A549 (cell line): ENCODE results near the gene AGPAT2. TPM values are rescaled to one million over a fixed set of nuclear protein-coding genes. Genes with fewer than 3 reads are reported as not detected.

ENCODE experiments used
- ATAC-seq, 2 experiments: fragments of 200-7000 bp in 1 of 2; fragments of >200 bp in 1 of 2; cut with Nextera tagmentation in 1 of 2; cut with Tn5 transposase in 1 of 2; 3 replicates each; pipeline versions ENCODE4 v1.8.0 to v1.9.1; 2018 to 2020; ENCODE audit warnings: mild to moderate bottlenecking in 1 of 2, moderate library complexity in 1 of 2
- CTCF ChIA-PET: fragments of 300-600 bp; sonication (Branson Sonifier 250); formaldehyde crosslinking; extraction: SDS; loops from one replicate; lab custom pipeline; 2021; ENCODE audit warnings: antibody characterized with exemption, inconsistent platforms; lab: Yijun Ruan, JAX
- POLR2A ChIA-PET: fragments of 350-600 bp; formaldehyde crosslinking; extraction: SDS; loops from one replicate; lab custom pipeline; 2021; ENCODE audit warnings: antibody characterized with exemption, inconsistent platforms; lab: Yijun Ruan, JAX
- DNase-seq, 2 experiments: peaks; one replicate each; pipeline versions ENCODE4 v3.0.0 to v3.0.0-alpha.2; 2011 to 2016; ENCODE audit warnings: low read depth in 1 of 2, low spot score in 1 of 2
- FAIRE-seq: peaks from 2 replicates; lab custom pipeline; 2011; peaks lifted over from hg19 to GRCh38; lab: Jason Lieb, UNC
- H3K27ac ChIP-seq, 2 experiments: fragments of >200 bp; sonication (Bioruptor Twin); formaldehyde crosslinking; 3 replicates each; pipeline ENCODE4 v1.5.1; 2016 to 2017
- H3K4me1 ChIP-seq: fragments of >200 bp; sonication (Bioruptor Twin); formaldehyde crosslinking; 3 replicates; pipeline ENCODE4 v1.6.1; 2016
- H3K4me2 ChIP-seq: fragments of >200 bp; sonication (Bioruptor Twin); formaldehyde crosslinking; 3 replicates; pipeline ENCODE4 v1.6.1; 2016
- H3K4me3 ChIP-seq: fragments of >200 bp; sonication (Bioruptor Twin); formaldehyde crosslinking; 3 replicates; pipeline ENCODE4 v1.5.1; 2016
- H3K9me3 ChIP-seq: fragments of >200 bp; sonication (Bioruptor Twin); formaldehyde crosslinking; 3 replicates; pipeline ENCODE4 v1.6.1; 2016
- BHLHE40 ChIP-seq: IDR thresholded peaks from 2 replicates; pipeline ENCODE4 v1.6.1; 2012; ENCODE audit warnings: low read depth, low read length, inconsistent platforms
- CBX2 ChIP-seq: fragments of 200-600 bp; sonication (generic); IDR thresholded peaks from 2 replicates; pipeline ENCODE4 v1.6.1; 2016; ENCODE audit warnings: low read depth, mild to moderate bottlenecking, borderline replicate concordance
- CBX8 ChIP-seq: fragments of 200-600 bp; sonication (generic); IDR thresholded peaks from 2 replicates; pipeline ENCODE4 v1.6.1; 2016
- CHD2 ChIP-seq: fragments of 150-350 bp; IDR thresholded peaks from 2 replicates; pipeline ENCODE4 v1.6.1; 2014; ENCODE audit warnings: low read length; ENCODE audit not compliant: partially characterized antibody
- E2F6 ChIP-seq: IDR thresholded peaks from 2 replicates; pipeline ENCODE4 v1.6.1; 2012; ENCODE audit warnings: low read depth, borderline replicate concordance
- EHF ChIP-seq: fragments of 250-450 bp; sonication (Bioruptor Pico); IDR thresholded peaks from 2 replicates; pipeline ENCODE4 v1.5.0; 2020; ENCODE audit warnings: mild to moderate bottlenecking
- ESRRA ChIP-seq: fragments of 150-350 bp; IDR thresholded peaks from 2 replicates; pipeline ENCODE4 v1.6.1; 2014; ENCODE audit warnings: mild to moderate bottlenecking, low read length, borderline replicate concordance
- HDAC2 ChIP-seq: fragments of 200-600 bp; sonication (generic); IDR thresholded peaks from 2 replicates; pipeline ENCODE4 v1.6.1; 2016
- HEYL ChIP-seq: fragments of 250-450 bp; sonication (Bioruptor Pico); IDR thresholded peaks from 2 replicates; pipeline ENCODE4 v1.8.0; 2021; ENCODE audit warnings: mild to moderate bottlenecking, moderate library complexity
- HOXB5 ChIP-seq: fragments of 250-450 bp; sonication (Bioruptor Pico); IDR thresholded peaks from 2 replicates; pipeline ENCODE4 v1.5.0; 2020; ENCODE audit warnings: mild to moderate bottlenecking, moderate library complexity
- KDM1A ChIP-seq: fragments of 200-600 bp; sonication (generic); IDR thresholded peaks from 2 replicates; pipeline ENCODE4 v1.6.1; 2016; ENCODE audit warnings: low read depth, mild to moderate bottlenecking
- MAFK ChIP-seq: fragments of 450-650 bp; IDR thresholded peaks from 2 replicates; pipeline ENCODE4 v1.6.1; 2014; ENCODE audit not compliant: partially characterized antibody
- NFE2L2 ChIP-seq: fragments of 150-350 bp; conservative IDR thresholded peaks from 2 replicates; pipeline ENCODE4 v1.6.1; 2014; ENCODE audit warnings: low read length
- NPAS2 ChIP-seq: fragments of 250-450 bp; sonication (Bioruptor Pico); IDR thresholded peaks from 2 replicates; pipeline ENCODE4 v1.8.0; 2022; ENCODE audit warnings: mild to moderate bottlenecking, moderate library complexity, borderline replicate concordance
- POLR2AphosphoS2 ChIP-seq: conservative IDR thresholded peaks from 2 replicates; pipeline ENCODE4 v1.6.1; 2012; ENCODE audit warnings: low read length, improper control_type of control experiment, inconsistent platforms
- RAD21 ChIP-seq, 2 experiments: fragments of >200 bp in 1 of 2; sonication (Bioruptor Twin) in 1 of 2; formaldehyde crosslinking in 1 of 2; IDR thresholded peaks in 1 of 2; conservative IDR thresholded peaks in 1 of 2; 2 replicates in 1 of 2; 3 replicates in 1 of 2; pipeline ENCODE4 v1.6.1; 2012 to 2018; ENCODE audit warnings: inconsistent platforms in 1 of 2
- RCOR1 ChIP-seq: fragments of 150-350 bp; IDR thresholded peaks from 2 replicates; pipeline ENCODE4 v1.6.1; 2014; ENCODE audit warnings: antibody characterized with exemption, low read length, low read depth
- RFX5 ChIP-seq: fragments of 450-650 bp; IDR thresholded peaks from 2 replicates; pipeline ENCODE4 v1.7.1; 2014; ENCODE audit warnings: antibody characterized with exemption, mild to moderate bottlenecking, moderate library complexity
- RNF2 ChIP-seq: fragments of 200-600 bp; sonication (generic); IDR thresholded peaks from 2 replicates; pipeline ENCODE4 v1.6.1; 2016; ENCODE audit warnings: low read depth, mild to moderate bottlenecking, antibody characterized with exemption, moderate library complexity, borderline replicate concordance
- TFCP2L1 ChIP-seq: fragments of 250-450 bp; sonication (Bioruptor Pico); IDR thresholded peaks from 2 replicates; pipeline ENCODE4 v1.5.0; 2021; ENCODE audit warnings: mild to moderate bottlenecking
- USF2 ChIP-seq: fragments of 450-650 bp; IDR thresholded peaks from 2 replicates; pipeline ENCODE4 v1.6.1; 2014; ENCODE audit warnings: antibody characterized with exemption
- WGBS: methylation state at CpG from one replicate; pipeline ENCODE4 v1.1.6; 2017; ENCODE audit errors: missing lambda C conversion rate; 5-methylcytosine and 5-hydroxymethylcytosine counted together
- polyA plus RNA-seq, 4 experiments: library from polyadenylated mRNA; depleted of rRNA in 3 of 4; stranded (reverse); fragments of >200 nt; fragmentation: RNase III in 1 of 4; extraction: RNeasy Plus Mini Kit Qiagen cat#74134 plus additional on column Dnase treatment in 1 of 4; gene quantifications; 2 replicates in 3 of 4; 3 replicates in 1 of 4; pipeline ENCODE4 v1.2.3, GENCODE V29; 2011 to 2017
- TF ChIP-seq, protein P1 (sequence below): fragments of >200 bp; sonication (Bioruptor Twin); formaldehyde crosslinking; IDR thresholded peaks from 3 replicates; pipeline ENCODE4 v1.5.1; 2016

AGPAT2 gene
- polyA plus RNA-seq, 2 of the 4 experiments (the other 2 are of a cell fraction), result 32.3 to 49.5 TPM

GRCh38 chr9:136674786-136675349, 12.4 kb downstream of the AGPAT2 start:
- H3K4me1 ChIP-seq, result peaks cover 37% of the 10 kb centered on the region
- H3K27ac ChIP-seq, result peak overlapping the region in 1 of 2 experiments; percentile 51; a peak in 3 of 6 replicates
- no peaks in the 10 kb centered on the region for H3K9me3 ChIP-seq
- FAIRE-seq (no peak), DNase-seq (no peak)
- 60% methylated on average over 10 of the region's 11 CpGs for WGBS
- CTCF ChIA-PET, result interaction anchor here (0.8 to 7.9 kb wide), 7 partner anchors 10 to 187 kb away, joined by 3 to 186 read pairs (median 5); partner anchors contain the start of gene AGPAT2
- TF ChIP-seq, protein P1, sequence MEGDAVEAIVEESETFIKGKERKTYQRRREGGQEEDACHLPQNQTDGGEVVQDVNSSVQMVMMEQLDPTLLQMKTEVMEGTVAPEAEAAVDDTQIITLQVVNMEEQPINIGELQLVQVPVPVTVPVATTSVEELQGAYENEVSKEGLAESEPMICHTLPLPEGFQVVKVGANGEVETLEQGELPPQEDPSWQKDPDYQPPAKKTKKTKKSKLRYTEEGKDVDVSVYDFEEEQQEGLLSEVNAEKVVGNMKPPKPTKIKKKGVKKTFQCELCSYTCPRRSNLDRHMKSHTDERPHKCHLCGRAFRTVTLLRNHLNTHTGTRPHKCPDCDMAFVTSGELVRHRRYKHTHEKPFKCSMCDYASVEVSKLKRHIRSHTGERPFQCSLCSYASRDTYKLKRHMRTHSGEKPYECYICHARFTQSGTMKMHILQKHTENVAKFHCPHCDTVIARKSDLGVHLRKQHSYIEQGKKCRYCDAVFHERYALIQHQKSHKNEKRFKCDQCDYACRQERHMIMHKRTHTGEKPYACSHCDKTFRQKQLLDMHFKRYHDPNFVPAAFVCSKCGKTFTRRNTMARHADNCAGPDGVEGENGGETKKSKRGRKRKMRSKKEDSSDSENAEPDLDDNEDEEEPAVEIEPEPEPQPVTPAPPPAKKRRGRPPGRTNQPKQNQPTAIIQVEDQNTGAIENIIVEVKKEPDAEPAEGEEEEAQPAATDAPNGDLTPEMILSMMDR, result no peak
- TF ChIP-seq ESRRA (peak; percentile 31; the same call in 1 of the 2 replicates), RFX5 (no peak), TFCP2L1 (CRISPR knock-in tag) (no peak), POLR2AphosphoS2 (no peak)
- TF ChIP-seq, all 56 proteins: peak for 1
- peak overlapping the region; percentile 24; the same call in 2 of the 3 replicates for H3K4me2 ChIP-seq
- POLR2A ChIA-PET, result no interaction called here
- no peak for ATAC-seq
- no peak overlapping the region for H3K4me3 ChIP-seq

DNA sequence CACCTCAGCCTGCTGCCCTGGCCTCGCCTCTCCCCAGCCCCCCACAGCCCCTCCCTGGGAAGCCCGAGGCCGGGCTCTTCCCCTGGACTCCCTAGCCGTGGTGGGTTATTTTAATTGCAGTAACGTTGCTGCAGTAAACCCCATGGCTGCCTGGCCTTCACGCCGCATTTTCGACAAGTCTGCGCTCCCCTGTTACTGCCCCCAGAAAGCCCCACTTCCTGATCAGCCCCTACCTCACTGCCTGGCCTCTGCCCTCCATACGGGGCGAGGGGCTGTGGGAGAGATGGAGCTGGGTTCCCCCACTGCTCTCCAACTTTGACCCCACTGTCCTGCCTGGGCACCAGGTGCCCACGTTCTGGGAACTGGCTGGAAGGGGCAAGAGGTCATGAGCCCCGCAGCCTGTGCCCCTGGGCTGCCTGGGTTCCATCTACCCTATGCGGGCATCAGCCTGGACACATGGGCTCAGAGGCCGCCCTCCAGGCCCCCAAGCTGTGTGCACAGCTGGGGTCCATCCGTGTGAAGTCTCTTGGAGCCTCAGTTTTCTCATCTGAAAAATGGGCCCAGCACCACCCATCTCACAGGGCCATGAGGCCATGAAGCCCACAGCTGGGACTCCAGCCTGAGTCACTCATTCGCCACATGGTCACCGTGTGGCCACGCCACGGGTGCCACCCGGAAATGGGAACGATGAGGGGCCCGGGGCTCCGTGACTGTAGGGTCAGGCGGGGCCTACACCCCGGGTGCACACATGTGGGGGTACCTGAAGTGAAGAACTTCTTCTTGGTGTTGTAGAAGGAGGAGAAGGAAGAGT, 13.1 kb downstream of the AGPAT2 start:
- Histone ChIP-seq H3K4me3 (no peak overlapping the region), H3K4me2 (no peak overlapping the region), H3K27ac (peak overlapping the region in 1 of 2 experiments; percentile 51; a peak in 3 of 6 replicates), H3K4me1 (peaks cover 40% of the 10 kb centered on the region), H3K9me3 (no peaks in the 10 kb centered on the region)
- CTCF ChIA-PET, result interaction anchor here (0.8 to 7.9 kb wide), 7 partner anchors 9 to 186 kb away, joined by 3 to 186 read pairs (median 4); partner anchors contain the start of gene AGPAT2
- DNase-seq (no peak), FAIRE-seq (no peak)
- TF ChIP-seq CBX8 (no peak), KDM1A (peak; percentile 85; the same call in 1 of the 2 replicates), BHLHE40 (no peak), HOXB5 (0 out of 2 replicates have a peak, but pooled peaks have one; percentile 13)
- TF ChIP-seq, all 56 proteins: peak for 2
- POLR2A ChIA-PET, result no interaction called here
- WGBS, result 89% methylated on average over 22 of the region's 26 CpGs
- ATAC-seq, result no peak

- H3K9me3 ChIP-seq, result no peaks in the 10 kb centered on the region
- ATAC-seq, result peak in 1 of 2 experiments; percentile 3; a peak in 3 of 6 replicates
- peaks cover 47% of the 10 kb centered on the region for H3K4me1 ChIP-seq
- no peak for TF ChIP-seq RCOR1
- TF ChIP-seq CHD2, result no peak
- TF ChIP-seq NPAS2, result no peak
- no peak for TF ChIP-seq RAD21 (conservative IDR thresholded peaks at IDR 0.05 in 1 of 2, IDR thresholded peaks at IDR 0.05 in 1 of 2)
- TF ChIP-seq RNF2, result no peak
- TF ChIP-seq POLR2AphosphoS2, result no peak
- no peak for TF ChIP-seq HOXB5
- no peak for TF ChIP-seq USF2
- no peak for TF ChIP-seq E2F6
- no peak for TF ChIP-seq HDAC2
- no peak for TF ChIP-seq MAFK
- no peak for TF ChIP-seq CBX8
- no peak for TF ChIP-seq CBX2
- TF ChIP-seq NFE2L2, result no peak
- no peak for TF ChIP-seq HEYL (CRISPR knock-in tag)
- no peak for TF ChIP-seq EHF (CRISPR knock-in tag)
- ChIA-PET CTCF (interaction anchor here (1.1 to 7.9 kb wide), 17 partner anchors 9 to 273 kb away, joined by 3 to 186 read pairs (median 7); partner anchors contain the start of genes AGPAT2, EGFL7 and SNAPC4), POLR2A (no interaction called here)
- no peak for FAIRE-seq
- H3K4me3 ChIP-seq, result no peak overlapping the region
- peak overlapping the region in 1 of 2 experiments; percentile 47; a peak in 2 of 6 replicates for H3K27ac ChIP-seq
- H3K4me2 ChIP-seq, result no peak overlapping the region
- DNase-seq, result no peak
- 90% methylated on average over 24 of the region's 35 CpGs for WGBS
Observed at GRCh38 chr9:136673088-136673974, 13.9 kb downstream of the AGPAT2 start.
